ENCODE measurements around the gene CYTH3. TPM values are rescaled to one million over a fixed set of nuclear protein-coding genes. Genes with fewer than 3 reads are reported as not detected.
A peak's percentile ranks its signal among the peaks of the same experiment; 100 is the strongest.

Gene CYTH3
- total and polyA plus RNA-seq, 2 of the 13 experiments (the other 11 are each of a cell fraction or from before 2014, with no cell fraction given): 3.1 to 3.8 TPM

DNA sequence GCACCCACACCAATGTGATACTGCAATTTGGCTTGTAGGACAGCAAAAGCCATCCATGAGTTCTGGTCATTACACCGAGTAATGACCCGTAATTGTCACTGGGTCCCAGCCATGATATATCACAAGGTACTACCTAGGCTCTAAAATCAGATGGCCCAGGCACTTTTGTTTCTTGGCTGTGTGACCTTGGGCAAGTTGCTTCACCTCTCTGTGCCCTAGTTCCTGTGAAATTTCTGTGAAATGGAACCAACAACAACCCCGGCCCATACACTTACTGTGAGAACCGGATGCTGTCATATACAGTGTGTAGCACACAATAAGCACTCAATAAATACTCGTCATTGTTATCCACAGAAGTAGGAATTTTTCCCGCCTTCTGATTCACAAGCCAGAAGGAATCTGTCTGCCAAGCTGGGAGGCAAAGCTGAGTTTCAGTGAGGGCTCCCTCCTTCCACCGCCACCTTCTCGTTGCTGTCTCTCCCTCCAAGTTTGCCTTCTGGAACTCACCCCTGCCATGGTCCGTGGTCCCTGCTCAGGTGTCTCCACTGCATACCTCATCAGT, 6.4 kb upstream of the CYTH3 start:
- H3K27ac ChIP-seq (ENCODE audit: extremely low read length, insufficient read depth, low read length): no peak overlapping the region
- H3K9ac ChIP-seq (ENCODE audit: insufficient read depth, low read depth, low read length): no peak overlapping the region
- TF ChIP-seq ZNF629 (CRISPR knock-in tag; conservative IDR thresholded peaks at IDR 0.05) (0 out of 2 replicates have a peak, but pooled peaks have one; percentile 14), ZNF768 (CRISPR knock-in tag; IDR thresholded peaks at IDR 0.05) (peak; percentile 92), YY1 (IDR thresholded peaks at IDR 0.05; ENCODE audit: insufficient read depth, insufficient replicate concordance, low read depth, low read length) (no peak)
- no peak overlapping the region for H3K4me3 ChIP-seq (replicated peaks in 1 of 3; ENCODE audit: insufficient read depth in 1 of 3, low read depth in 2 of 3, low read length in 3 of 3)
- no peaks in the 10 kb centered on the region for H3K9me3 ChIP-seq (ENCODE audit: low read length)
- no peak for FAIRE-seq
- in situ Hi-C loops (cut with HindIII; ENCODE audit: extremely low pct_ligation_motif_present, low pct_unique_long_range_greater_than_20kb): no loop called here
- no TSS peak for BruUV-seq (replicated peaks)
- no peaks in the 10 kb centered on the region for H3K79me2 ChIP-seq (ENCODE audit: insufficient read depth, low read length)
- no peaks in the 10 kb centered on the region for H3K36me3 ChIP-seq (replicated peaks in 1 of 2; ENCODE audit: control insufficient read depth in 1 of 2, insufficient read depth in 2 of 2, low read length in 2 of 2)
- peaks cover 0 to 8% of the 10 kb centered on the region in 2 experiments; a peak in 2 of 5 replicates for H3K27me3 ChIP-seq (ENCODE audit: control insufficient read depth in 1 of 2, insufficient read depth in 2 of 2, low read length in 2 of 2)
- no peaks in the 10 kb centered on the region for H4K20me1 ChIP-seq (ENCODE audit: insufficient read depth, low read length)
- peaks cover 31% of the 10 kb centered on the region for H3K4me1 ChIP-seq (ENCODE audit: insufficient read depth, low read length)
- ChIA-PET POLR2A (interaction anchor here (1.2 kb wide), 1 partner anchor 39 kb away, joined by 3 read pairs; no protein-coding TSS in a partner anchor), CTCF (ENCODE audit: low intra/inter-chr PET ratio, low total read pairs) (no interaction called here)
- 42% methylated on average over 7 of the region's 9 CpGs for WGBS (ENCODE audit: low lambda C conversion rate)
- intact Hi-C loops (cut with micrococcal nuclease; ENCODE audit: unreplicated experiment): no loop called here
- no peak; the same call in 2 of the 3 replicates for ATAC-seq
- 0 out of 2 replicates have a peak overlapping the region, but pooled peaks have one; percentile 20 for H3K4me2 ChIP-seq (ENCODE audit: low read depth, low read length)
- no peak overlapping the region for H2AFZ ChIP-seq (ENCODE audit: low read length)
- no peak for DNase-seq (ENCODE audit: low spot score)

DNA sequence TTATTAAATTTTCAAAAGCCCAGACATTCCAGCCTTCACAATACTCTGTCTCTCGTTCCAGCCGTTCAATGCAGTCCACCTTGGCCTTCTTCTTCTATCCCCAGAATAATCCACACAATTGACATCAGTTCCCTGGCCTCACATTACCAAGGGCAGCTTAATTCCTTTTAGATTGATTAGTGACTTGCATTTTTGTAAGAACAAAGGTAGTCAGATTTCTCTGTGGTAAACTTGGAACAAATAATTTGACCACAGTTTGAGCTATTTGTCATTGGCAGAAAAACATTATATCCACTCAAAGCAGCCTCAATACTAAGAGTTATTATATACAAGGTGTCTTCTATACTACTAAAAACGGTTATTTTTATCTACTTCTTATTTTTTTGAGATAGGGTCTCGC, 5.1 kb upstream of the CYTH3 start:
- no peak overlapping the region for H3K4me3 ChIP-seq (replicated peaks in 1 of 3; ENCODE audit: insufficient read depth in 1 of 3, low read depth in 2 of 3, low read length in 3 of 3)
- H3K79me2 ChIP-seq (ENCODE audit: insufficient read depth, low read length): no peaks in the 10 kb centered on the region
- ATAC-seq (no peak), DNase-seq (ENCODE audit: low spot score) (no peak), FAIRE-seq (no peak)
- in situ Hi-C loops (cut with HindIII; ENCODE audit: extremely low pct_ligation_motif_present, low pct_unique_long_range_greater_than_20kb) (no loop called here), intact Hi-C loops (cut with micrococcal nuclease; ENCODE audit: unreplicated experiment) (no loop called here)
- no peaks in the 10 kb centered on the region for H3K9me3 ChIP-seq (ENCODE audit: low read length)
- no peak overlapping the region for H3K27ac ChIP-seq (ENCODE audit: extremely low read length, insufficient read depth, low read length)
- H2AFZ ChIP-seq (ENCODE audit: low read length): no peak overlapping the region
- TF ChIP-seq NRL (CRISPR knock-in tag; IDR thresholded peaks at IDR 0.05; ENCODE audit: borderline replicate concordance) (no peak), TP53 (CRISPR knock-in tag; conservative IDR thresholded peaks at IDR 0.05) (no peak)
- peaks cover 0 to 17% of the 10 kb centered on the region in 2 experiments; a peak in 2 of 5 replicates for H3K27me3 ChIP-seq (ENCODE audit: control insufficient read depth in 1 of 2, insufficient read depth in 2 of 2, low read length in 2 of 2)
- ChIA-PET CTCF (ENCODE audit: low intra/inter-chr PET ratio, low total read pairs) (no interaction called here), POLR2A (no interaction called here)
- no peak overlapping the region for H3K9ac ChIP-seq (ENCODE audit: insufficient read depth, low read depth, low read length)
- no peaks in the 10 kb centered on the region for H3K36me3 ChIP-seq (replicated peaks in 1 of 2; ENCODE audit: control insufficient read depth in 1 of 2, insufficient read depth in 2 of 2, low read length in 2 of 2)
- H3K4me2 ChIP-seq (ENCODE audit: low read depth, low read length): no peak overlapping the region
- no peaks in the 10 kb centered on the region for H4K20me1 ChIP-seq (ENCODE audit: insufficient read depth, low read length)
- peaks cover 31% of the 10 kb centered on the region for H3K4me1 ChIP-seq (ENCODE audit: insufficient read depth, low read length)
- WGBS (ENCODE audit: low lambda C conversion rate): 20% methylated on average over 4 of the region's 4 CpGs
- no TSS peak for BruUV-seq (replicated peaks)
